ENCODE measurements around the gene KLHL20. TPM values are rescaled to one million over a fixed set of nuclear protein-coding genes. Genes with fewer than 3 reads are reported as not detected.

KLHL20 gene
- total RNA-seq, 1 experiment from 2014 or later: 11.4 TPM

DNA sequence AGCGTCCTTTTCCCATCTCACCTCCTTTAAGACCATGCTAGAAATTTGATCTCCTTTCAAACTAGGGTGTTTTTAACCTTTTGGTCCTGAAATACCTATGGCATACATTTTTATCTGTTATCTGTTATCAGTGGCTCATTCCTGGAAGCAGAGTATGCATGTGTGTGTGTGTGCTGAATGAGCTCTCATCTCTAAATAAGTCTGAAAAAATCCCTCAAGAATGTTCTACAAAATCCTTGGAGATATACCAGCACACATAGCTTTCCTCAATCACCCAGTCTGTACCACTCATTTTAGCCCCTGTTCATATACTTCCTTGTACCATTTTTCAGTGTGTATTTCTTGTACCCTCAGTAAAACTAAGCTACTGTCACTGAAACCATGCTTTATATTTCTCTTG, 103.7 kb downstream of the KLHL20 start:
- Histone ChIP-seq H3K9me3 (ENCODE audit: control insufficient read depth, insufficient read depth, low read depth, low read length) (no peaks in the 10 kb centered on the region; the same call in 1 of the 2 replicates), H3K36me3 (ENCODE audit: control insufficient read depth, insufficient read depth, low read length) (peaks cover 3% of the 10 kb centered on the region), H3K27me3 (ENCODE audit: control insufficient read depth, insufficient read depth, low read length) (no peaks in the 10 kb centered on the region), H3K4me3 (ENCODE audit: low read depth in 2 of 2, low read length in 2 of 2) (no peak overlapping the region), H3K27ac (ENCODE audit: low read length) (no peak overlapping the region), H3K4me1 (ENCODE audit: control insufficient read depth, insufficient read depth, low read length) (peaks cover 13% of the 10 kb centered on the region)
- no peak for DNase-seq (ENCODE audit: low read depth, low spot score)
- intact Hi-C loops (cut with micrococcal nuclease; ENCODE audit: unreplicated experiment) (no loop called here), in situ Hi-C loops (cut with HindIII; ENCODE audit: low pct_unique_long_range_greater_than_20kb, low sequenced_read_pairs) (no loop called here)
- BruUV-seq (replicated peaks): no TSS peak
- TF ChIP-seq CTCF (IDR thresholded peaks at IDR 0.05) (no peak), TCF7L2 (IDR thresholded peaks at IDR 0.05; ENCODE audit: low read depth, low read length) (no peak), POLR2AphosphoS5 (IDR thresholded peaks at IDR 0.05; ENCODE audit: low read depth, low read length) (no peak), SIN3A (IDR thresholded peaks at IDR 0.05; ENCODE audit: borderline replicate concordance, insufficient read depth, low read depth, low read length) (no peak)
- TF ChIP-seq, protein P1, sequence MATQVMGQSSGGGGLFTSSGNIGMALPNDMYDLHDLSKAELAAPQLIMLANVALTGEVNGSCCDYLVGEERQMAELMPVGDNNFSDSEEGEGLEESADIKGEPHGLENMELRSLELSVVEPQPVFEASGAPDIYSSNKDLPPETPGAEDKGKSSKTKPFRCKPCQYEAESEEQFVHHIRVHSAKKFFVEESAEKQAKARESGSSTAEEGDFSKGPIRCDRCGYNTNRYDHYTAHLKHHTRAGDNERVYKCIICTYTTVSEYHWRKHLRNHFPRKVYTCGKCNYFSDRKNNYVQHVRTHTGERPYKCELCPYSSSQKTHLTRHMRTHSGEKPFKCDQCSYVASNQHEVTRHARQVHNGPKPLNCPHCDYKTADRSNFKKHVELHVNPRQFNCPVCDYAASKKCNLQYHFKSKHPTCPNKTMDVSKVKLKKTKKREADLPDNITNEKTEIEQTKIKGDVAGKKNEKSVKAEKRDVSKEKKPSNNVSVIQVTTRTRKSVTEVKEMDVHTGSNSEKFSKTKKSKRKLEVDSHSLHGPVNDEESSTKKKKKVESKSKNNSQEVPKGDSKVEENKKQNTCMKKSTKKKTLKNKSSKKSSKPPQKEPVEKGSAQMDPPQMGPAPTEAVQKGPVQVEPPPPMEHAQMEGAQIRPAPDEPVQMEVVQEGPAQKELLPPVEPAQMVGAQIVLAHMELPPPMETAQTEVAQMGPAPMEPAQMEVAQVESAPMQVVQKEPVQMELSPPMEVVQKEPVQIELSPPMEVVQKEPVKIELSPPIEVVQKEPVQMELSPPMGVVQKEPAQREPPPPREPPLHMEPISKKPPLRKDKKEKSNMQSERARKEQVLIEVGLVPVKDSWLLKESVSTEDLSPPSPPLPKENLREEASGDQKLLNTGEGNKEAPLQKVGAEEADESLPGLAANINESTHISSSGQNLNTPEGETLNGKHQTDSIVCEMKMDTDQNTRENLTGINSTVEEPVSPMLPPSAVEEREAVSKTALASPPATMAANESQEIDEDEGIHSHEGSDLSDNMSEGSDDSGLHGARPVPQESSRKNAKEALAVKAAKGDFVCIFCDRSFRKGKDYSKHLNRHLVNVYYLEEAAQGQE (IDR thresholded peaks at IDR 0.05; ENCODE audit: insufficient read depth in 1 of 2, low read depth in 2 of 2, low read length in 1 of 2): no peak
- ATAC-seq: no peak
- ChIA-PET POLR2A (interaction anchor here (0.6 kb wide), 1 partner anchor 124 kb away, joined by 3 read pairs; no protein-coding TSS in a partner anchor), CTCF (no interaction called here)

- TF ChIP-seq CTCF (IDR thresholded peaks at IDR 0.05) (no peak), POLR2AphosphoS5 (IDR thresholded peaks at IDR 0.05; ENCODE audit: low read depth, low read length) (no peak), TCF7L2 (IDR thresholded peaks at IDR 0.05; ENCODE audit: low read depth, low read length) (no peak), SIN3A (IDR thresholded peaks at IDR 0.05; ENCODE audit: borderline replicate concordance, insufficient read depth, low read depth, low read length) (no peak)
- TF ChIP-seq, protein P1 (IDR thresholded peaks at IDR 0.05; ENCODE audit: insufficient read depth in 1 of 2, low read depth in 2 of 2, low read length in 1 of 2): no peak
- Histone ChIP-seq H3K4me1 (ENCODE audit: control insufficient read depth, insufficient read depth, low read length) (peaks cover 16% of the 10 kb centered on the region), H3K9me3 (ENCODE audit: control insufficient read depth, insufficient read depth, low read depth, low read length) (no peaks in the 10 kb centered on the region; the same call in 1 of the 2 replicates), H3K27me3 (ENCODE audit: control insufficient read depth, insufficient read depth, low read length) (no peaks in the 10 kb centered on the region), H3K36me3 (ENCODE audit: control insufficient read depth, insufficient read depth, low read length) (peaks cover 5% of the 10 kb centered on the region), H3K4me3 (ENCODE audit: low read depth in 2 of 2, low read length in 2 of 2) (no peak overlapping the region), H3K27ac (ENCODE audit: low read length) (no peak overlapping the region)
- BruUV-seq (replicated peaks): no TSS peak
- no peak for DNase-seq (ENCODE audit: low read depth, low spot score)
- intact Hi-C loops (cut with micrococcal nuclease; ENCODE audit: unreplicated experiment): loop anchor here (5.0 kb wide), 1 partner anchor 389 kb away; no protein-coding TSS in a partner anchor
- POLR2A ChIA-PET: no interaction called here
- in situ Hi-C loops (cut with HindIII; ENCODE audit: low pct_unique_long_range_greater_than_20kb, low sequenced_read_pairs): no loop called here
- ATAC-seq: no peak
- CTCF ChIA-PET: no interaction called here
Observed at GRCh38 chr1:173821680-173822079, 106.9 kb downstream of the KLHL20 start.
